T-helper 1 cell (primary cell): ENCODE measurements around the gene IGFALS.

ENCODE experiments used
- DNase-seq, 5 donors: peaks; one replicate each; pipeline ENCODE4 v3.0.0-alpha.2; 2012 to 2020
- total RNA-seq, 4 donors: gene quantifications; one replicate each; lab custom pipeline; 2026; lab: John Stamatoyannopoulos, UW

IGFALS gene
- 0 to 1.1 (median 0.27) reads per million in 4 donors for total RNA-seq

GRCh38 chr16:1793578-1794220 is at the start of gene IGFALS:
Gene IGFALS (minus strand): TSS chr16:1793705. CDS start chr16:1793652, 53 bp downstream.
- no peak for DNase-seq

- no peak for DNase-seq
Observed at GRCh38 chr16:1839554-1839953, 46.0 kb upstream of the IGFALS start.

GRCh38 chr16:1834096-1834495 is 40.6 kb upstream of the IGFALS start:
- no peak for DNase-seq

DNA sequence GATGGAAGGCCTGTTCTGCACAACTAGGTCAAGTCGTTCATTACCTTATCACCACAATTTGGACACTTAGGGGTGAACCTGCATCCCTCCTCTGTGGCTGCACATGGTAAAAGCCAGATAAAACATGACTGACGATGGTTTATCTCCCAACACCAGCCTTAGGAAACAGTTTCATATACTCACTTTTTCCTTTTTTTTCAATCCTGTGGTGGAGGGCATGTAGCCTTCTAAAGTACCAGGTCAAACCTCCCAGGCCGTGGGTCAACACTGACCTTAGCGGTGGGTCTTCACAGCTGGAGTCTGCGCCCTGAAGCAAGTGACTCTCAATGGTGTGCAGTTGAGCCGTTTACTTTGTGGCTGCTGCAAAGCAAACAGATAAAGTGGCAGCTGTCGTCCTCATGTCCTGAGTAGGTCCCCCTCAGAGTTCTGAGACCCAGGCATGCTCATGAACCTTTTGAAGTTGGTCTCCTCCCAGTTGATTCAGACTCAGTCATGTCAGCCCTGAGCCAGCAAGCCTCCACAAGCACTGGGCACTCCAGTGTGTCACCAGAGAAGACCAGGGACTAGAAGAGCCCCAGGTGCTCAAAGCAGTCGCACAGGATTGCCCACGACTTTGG is 39.4 kb upstream of the IGFALS start:
- DNase-seq: no peak

GRCh38 chr16:1831186-1832075 is 37.9 kb upstream of the IGFALS start:
- no peak for DNase-seq

DNA sequence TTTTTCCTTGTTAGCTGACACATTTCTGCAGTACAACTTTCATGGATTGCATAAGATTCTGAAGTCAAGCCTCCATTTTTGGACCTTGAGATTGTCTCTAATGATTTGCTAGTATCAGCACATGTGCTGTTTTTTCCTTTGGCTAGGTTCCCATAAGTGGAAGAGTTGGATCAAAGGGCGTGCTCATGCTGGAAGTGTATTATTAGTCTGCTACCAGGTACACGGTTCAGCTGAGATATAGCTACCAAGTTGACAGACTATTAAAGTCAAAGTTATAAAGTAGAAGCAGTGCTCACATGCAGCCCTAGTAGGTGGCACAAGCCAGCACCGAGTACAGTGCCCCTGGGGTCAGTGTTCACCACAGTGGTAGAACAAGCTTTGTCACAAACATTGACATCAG is 36.7 kb upstream of the IGFALS start:
- no peak for DNase-seq

DNA sequence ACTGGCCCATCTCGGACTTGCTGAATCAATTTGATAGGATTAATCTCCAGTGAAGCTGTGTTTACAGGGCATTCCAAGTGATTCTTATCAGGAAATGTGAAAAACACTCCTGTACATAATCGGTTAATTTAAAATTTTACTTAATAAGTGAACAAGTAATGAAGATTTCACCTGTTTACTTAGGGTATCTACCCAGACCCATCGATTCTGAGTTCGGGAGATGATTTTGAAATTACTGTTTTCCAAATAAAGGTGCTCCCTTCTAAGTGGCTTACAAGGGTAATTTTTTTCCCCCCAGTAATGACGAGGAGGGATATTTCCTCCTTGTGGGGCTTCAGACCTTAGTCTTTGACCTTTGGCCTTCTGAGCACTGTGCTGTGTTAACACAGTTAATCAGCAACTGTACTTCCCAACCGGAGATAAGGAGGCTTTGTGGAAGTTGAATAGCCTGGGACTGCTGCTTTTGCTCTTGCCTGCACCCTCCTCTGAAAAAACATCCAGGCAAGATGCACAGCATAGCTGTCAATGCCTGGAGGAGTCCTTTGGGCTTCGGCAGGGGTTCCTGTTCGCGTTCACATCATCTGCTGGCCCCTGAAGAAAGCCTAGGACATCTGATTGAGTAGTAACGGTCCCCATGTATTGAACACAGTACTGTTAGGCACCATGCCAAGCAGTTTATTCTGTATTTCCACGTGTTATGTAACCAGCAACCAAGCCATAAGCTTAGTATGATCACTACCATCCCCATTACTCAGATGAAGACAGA is 35.3 kb upstream of the IGFALS start:
- no peak for DNase-seq

- peak; percentile 80 to 93 (median 85) for DNase-seq
Observed at GRCh38 chr16:1826691-1827573, 33.4 kb upstream of the IGFALS start, which contains the start of the genes FAHD1 and HAGH. Gene FAHD1 (plus strand): TSS chr16:1827206. CDS start chr16:1827239, 33 bp downstream. Gene HAGH (minus strand): TSS chr16:1826825. CDS start chr16:1826787, 38 bp downstream.

DNA sequence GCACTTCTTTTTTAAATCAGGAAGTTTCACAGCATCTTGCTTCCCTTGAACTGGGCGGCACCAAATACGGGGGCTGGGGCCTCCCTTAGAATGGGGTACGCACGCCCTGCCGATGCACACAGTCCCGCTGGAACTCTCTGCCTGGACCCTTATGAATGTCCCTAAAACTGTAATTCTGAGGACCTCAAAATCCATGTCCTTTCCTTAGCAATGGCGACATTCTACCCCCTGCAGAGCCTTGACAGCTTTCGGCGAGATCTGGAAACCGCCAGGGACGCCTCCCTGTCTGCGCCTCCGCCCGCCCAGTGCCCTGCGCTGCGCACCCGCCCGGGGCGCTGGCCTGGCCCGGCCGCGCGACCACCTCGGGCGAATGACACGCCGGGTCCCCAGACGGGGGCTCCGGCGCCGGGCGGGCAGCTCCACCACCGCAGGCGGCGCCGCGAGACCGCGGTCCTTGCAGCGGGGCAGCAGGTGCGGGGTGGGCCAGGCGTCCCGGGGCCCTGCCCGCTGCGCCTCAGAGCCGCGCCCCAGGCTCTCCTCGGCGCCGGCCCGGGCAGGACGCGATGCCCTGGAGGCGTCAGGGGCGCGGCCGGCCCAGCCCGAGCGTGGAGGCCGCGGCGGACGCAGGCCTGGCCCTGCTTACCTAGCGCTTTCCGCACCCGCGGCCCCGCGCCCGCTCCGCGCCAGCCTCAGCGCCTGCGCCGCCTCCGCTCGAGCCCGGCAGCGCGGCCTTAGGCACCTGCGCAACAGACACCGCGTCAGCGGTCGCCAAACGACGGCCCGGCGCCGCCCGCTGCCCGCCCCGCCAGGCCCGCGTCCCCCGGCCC is 32.6 kb upstream of the IGFALS start:
- DNase-seq: peak; percentile 60 to 75 (median 67)

DNA sequence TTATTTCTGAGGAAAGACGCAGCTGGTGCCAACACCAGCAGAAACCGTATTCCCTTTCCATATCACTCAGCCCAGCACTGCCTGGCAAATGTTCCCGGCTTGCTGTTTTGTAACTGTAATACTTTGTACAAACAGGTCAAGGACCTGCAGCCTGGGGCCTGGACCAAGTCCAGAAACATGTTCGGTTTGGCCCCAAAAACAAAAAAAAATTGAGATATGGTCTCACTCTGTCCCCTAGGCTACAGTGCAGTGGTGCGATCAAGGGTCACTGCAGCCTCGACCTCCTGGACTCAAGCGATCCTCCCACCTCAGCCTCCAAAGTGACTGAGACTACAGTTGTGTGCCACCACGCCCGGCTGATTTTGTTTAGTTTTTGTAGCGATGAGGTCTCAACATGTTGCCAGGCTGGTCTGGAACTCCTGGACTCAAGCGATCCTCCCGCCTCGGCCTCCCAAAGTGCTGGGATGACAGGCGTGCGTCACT is 31.9 kb upstream of the IGFALS start:
- DNase-seq: no peak

GRCh38 chr16:1823821-1824220 is 30.3 kb upstream of the IGFALS start:
- DNase-seq: no peak

DNA sequence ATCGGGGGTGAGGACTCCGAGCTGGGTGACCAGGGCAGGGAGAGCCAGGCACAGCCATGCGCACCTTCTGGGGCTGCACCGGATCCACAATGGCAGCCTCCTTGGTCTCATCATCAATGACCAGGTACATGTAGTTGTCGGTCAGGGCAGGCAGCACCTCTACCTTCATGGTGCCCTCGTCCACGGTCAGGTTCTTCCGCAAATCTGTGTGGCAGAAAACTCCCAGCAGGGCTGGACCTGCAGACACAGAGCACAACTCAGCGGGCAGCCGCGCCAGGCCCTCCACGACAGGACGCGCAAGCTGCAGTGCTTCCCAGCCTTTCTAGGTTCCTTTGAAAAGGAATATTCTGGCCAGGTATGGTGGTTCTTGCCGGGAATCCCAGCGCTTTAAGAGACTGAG is 29.3 kb upstream of the IGFALS start:
- DNase-seq: no peak

DNA sequence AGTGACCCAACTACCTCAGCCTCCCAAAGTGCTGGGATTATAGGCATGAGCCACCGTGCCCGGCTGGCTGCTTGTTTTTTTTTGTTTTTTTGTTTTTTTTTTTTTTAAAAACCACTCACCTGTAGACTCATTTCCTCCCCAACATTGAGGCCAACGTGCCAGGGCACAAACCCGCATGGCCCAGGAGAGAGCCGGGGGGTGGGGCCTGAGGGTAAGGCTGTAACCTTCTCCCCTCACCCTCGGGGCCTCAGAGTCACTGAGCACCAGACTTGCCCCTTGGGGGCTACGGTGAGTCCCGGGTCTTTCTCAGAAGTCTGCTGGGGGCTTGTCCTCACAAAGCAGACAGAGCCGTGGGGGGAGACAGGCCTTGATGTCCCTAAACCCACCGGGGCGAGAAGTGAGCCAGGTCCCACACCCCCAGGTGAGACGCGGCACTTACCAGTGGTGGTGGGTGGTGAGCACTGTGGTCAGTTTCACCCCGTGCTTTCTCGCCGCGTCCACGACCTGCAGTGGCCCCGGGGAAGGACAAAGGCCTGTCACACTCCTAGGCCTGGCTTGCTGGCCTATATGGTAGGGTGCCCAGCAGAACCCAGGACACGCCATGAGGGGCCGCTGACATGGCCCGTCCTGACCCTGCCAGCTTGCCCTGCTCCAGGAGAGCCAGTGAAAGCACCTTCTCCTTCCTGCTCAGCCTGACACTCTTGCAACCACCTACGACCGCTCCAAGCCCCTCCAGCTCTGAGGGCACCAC is 28.5 kb upstream of the IGFALS start:
- no peak for DNase-seq

DNA sequence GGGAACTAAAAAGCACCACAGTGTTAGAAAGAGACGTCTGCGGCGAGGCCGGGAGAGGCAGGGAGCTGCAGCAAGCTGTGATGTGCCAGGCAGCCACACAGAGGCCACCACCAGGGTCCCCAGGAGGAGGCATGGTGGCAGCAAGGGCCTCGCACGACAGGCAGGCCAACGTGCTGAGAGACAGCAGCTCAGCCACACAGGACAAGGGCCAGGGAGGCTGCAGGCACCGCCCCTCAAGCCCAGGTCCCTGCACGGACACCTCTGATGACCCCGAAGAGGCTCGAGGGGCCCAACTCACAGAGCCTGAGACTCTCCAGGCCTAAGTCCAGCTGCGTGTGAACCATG is 27.4 kb upstream of the IGFALS start:
- no peak for DNase-seq

- DNase-seq: no peak
Observed at GRCh38 chr16:1820096-1820945, 26.8 kb upstream of the IGFALS start.

- no peak for DNase-seq
Observed at GRCh38 chr16:1819611-1820010, 26.1 kb upstream of the IGFALS start.

DNA sequence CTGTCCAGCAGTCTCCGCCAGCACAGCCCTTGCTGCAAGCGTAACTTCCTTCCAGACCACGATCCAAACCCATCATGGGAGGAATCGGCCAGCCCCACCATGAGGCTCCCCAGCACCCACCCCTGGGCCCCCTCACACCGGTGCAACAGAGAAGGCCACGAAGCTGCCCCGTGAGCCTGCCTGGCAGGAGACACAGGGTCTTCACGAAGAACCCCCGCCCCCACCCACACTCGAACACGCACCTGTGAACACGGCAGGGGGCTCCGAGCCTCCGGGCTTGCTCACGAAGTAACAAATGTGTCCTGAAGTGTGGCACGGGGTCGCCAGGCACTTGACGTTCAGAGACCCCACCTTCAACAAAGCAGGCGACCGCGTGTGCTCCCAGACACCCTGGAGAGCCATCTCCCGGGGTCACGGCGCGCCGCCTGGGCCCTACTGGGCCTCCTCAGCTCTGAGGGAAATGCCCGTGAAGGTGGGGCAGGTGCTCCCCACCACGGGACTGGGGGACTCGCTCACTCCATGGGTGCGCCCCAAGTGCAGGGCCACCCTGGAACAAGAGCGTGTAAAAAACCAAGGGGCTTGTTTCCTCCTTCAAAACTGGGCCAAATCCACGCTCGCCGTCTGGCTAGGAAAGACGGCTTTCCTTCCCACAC is 25.5 kb upstream of the IGFALS start:
- no peak for DNase-seq

DNA sequence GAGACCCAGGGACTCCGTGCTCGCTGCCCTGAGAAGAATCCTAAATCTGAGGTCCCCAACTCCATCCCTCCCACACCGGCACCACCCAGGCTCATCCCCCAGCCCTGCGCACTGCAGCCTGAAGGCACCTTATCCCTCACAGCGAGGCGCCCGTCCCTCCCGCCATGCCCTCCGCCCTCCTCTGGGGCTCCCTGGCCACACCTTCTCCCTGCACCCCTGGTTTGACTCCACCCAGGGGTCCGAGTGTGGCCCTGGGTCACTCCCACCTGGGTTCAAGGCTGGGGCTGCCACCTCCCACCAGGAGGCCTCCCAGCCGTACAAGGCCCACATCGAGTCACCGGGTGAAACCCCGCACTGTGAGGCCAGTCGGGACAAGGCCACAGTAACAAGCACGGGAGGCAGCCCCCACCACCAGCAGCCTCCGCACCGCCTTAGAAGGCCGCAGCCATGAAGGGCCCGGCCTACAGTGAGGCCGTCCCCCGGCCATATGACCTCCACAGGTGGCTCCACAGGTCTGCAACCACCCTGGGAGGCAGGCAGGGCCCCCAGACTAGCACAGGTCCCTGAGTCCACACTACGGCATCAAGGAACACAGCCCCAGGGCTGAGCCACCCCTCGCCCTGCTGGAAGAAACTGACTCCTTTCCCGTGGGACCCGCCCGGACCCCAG is 24.8 kb upstream of the IGFALS start:
- DNase-seq: no peak
